Measurements from ENCODE around the gene SRSF12.
"Not testable (repeated sequence)": the region's sequence is repeated elsewhere in the genome, so short reads cannot be mapped to it uniquely, and the experiment has no call there.

The SRSF12 gene

GRCh38 chr6:89139509-89140346, 21.9 kb upstream of the SRSF12 start:
- H3K36me3 Mint-ChIP-seq, result peaks cover 6% of the 10 kb centered on the region
- DNase-seq (ENCODE audit: low spot score in 2 of 2), result peak in 1 of 2 donors; percentile 33
- H3K9me3 Mint-ChIP-seq, result no peaks in the 10 kb centered on the region
- H3K4me1 Mint-ChIP-seq, result peaks cover 12% of the 10 kb centered on the region
- ATAC-seq, result no peak
- H3K4me3 Mint-ChIP-seq, result no peak overlapping the region
- H3K27ac Mint-ChIP-seq, result no peak overlapping the region

GRCh38 chr6:89138173-89138572, 20.3 kb upstream of the SRSF12 start:
- ATAC-seq, result no peak
- no peak for DNase-seq (ENCODE audit: low spot score in 2 of 2)
- Mint-ChIP-seq H3K4me1 (no peaks in the 10 kb centered on the region), H3K27ac (no peak overlapping the region), H3K9me3 (no peaks in the 10 kb centered on the region), H3K36me3 (peaks cover 6% of the 10 kb centered on the region), H3K4me3 (no peak overlapping the region)

GRCh38 chr6:89134723-89135122, 16.9 kb upstream of the SRSF12 start:
- peak in 1 of 2 donors; percentile 26 for DNase-seq (ENCODE audit: low spot score in 2 of 2)
- H3K4me3 Mint-ChIP-seq, result no peak overlapping the region
- H3K36me3 Mint-ChIP-seq, result no peaks in the 10 kb centered on the region
- no peak overlapping the region for H3K27ac Mint-ChIP-seq
- no peaks in the 10 kb centered on the region for H3K9me3 Mint-ChIP-seq
- H3K4me1 Mint-ChIP-seq, result no peaks in the 10 kb centered on the region
- no peak for ATAC-seq

- no peak overlapping the region for H3K27ac Mint-ChIP-seq
- peaks cover under 1% of the 10 kb centered on the region for H3K9me3 Mint-ChIP-seq
- DNase-seq (ENCODE audit: low spot score in 2 of 2) (peak in 1 of 2 donors; percentile 32), ATAC-seq (no peak)
- H3K36me3 Mint-ChIP-seq, result no peaks in the 10 kb centered on the region
- H3K4me3 Mint-ChIP-seq, result no peak overlapping the region
- H3K4me1 Mint-ChIP-seq, result no peaks in the 10 kb centered on the region
These were observed 16.1 kb upstream of the SRSF12 start for GRCh38 chr6:89133981-89134380.

GRCh38 chr6:89132057-89132456, 14.2 kb upstream of the SRSF12 start:
- H3K4me1 Mint-ChIP-seq, result no peaks in the 10 kb centered on the region
- no peaks in the 10 kb centered on the region for H3K36me3 Mint-ChIP-seq
- no peak overlapping the region for H3K4me3 Mint-ChIP-seq
- H3K27ac Mint-ChIP-seq, result no peak overlapping the region
- ATAC-seq (no peak), DNase-seq (ENCODE audit: low spot score in 2 of 2) (peak in 1 of 2 donors; percentile 23)
- peaks cover 8% of the 10 kb centered on the region for H3K9me3 Mint-ChIP-seq

DNA sequence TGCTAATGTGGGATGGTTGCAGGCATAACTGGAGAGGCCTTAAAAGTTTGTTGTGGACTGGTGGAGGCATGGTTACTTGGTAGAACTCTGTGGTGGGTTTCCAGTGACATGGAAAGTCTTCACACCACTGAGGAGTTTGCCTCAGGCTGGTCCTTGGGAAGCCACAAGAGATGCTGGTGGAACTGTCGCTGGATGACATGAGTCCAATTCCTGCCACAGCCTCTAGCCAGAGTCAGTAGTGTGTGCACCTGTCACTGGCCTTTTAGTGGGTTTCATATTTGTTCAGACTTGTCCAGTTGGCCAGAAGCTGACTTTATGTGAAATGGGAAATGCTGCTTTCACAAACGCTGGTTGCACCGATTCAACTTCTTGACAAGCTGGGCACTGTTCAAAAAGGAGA, 13.7 kb upstream of the SRSF12 start:
- Mint-ChIP-seq H3K9me3 (peaks cover 8% of the 10 kb centered on the region), H3K27ac (no peak overlapping the region), H3K4me3 (no peak overlapping the region), H3K36me3 (no peaks in the 10 kb centered on the region), H3K4me1 (no peaks in the 10 kb centered on the region)
- ATAC-seq (no peak), DNase-seq (ENCODE audit: low spot score in 2 of 2) (peak in 1 of 2 donors; percentile 23)

DNA sequence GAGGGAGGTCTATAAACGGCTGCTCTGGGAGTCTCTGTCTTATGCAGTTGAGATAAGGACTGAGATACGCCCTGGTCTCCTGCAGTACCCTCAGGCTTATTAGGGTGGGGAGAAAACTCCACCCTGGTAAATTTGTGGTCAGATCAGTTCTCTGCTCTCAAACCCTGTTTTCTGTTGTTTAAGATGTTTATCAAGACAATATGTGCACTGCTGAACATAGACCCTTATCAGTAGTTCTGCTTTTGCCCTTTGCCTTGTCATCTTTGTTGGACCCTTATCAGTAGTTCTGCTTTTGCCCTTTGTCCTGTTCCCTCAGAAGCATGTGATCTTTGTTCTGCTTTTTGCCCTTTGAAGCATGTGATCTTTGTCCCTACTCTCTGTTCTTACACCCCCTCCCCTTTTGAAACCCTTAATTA, 10.4 kb upstream of the SRSF12 start:
- not testable (repeated sequence) for ATAC-seq; H3K36me3 Mint-ChIP-seq; H3K4me1 Mint-ChIP-seq; DNase-seq (ENCODE audit: low spot score in 2 of 2); H3K9me3 Mint-ChIP-seq; H3K4me3 Mint-ChIP-seq; H3K27ac Mint-ChIP-seq

GRCh38 chr6:89122625-89123024, 4.8 kb upstream of the SRSF12 start:
- H3K27ac Mint-ChIP-seq, result no peak overlapping the region
- DNase-seq (ENCODE audit: low spot score in 2 of 2), result no peak
- H3K4me1 Mint-ChIP-seq, result no peaks in the 10 kb centered on the region
- peaks cover 2% of the 10 kb centered on the region for H3K9me3 Mint-ChIP-seq
- no peak overlapping the region for H3K4me3 Mint-ChIP-seq
- no peaks in the 10 kb centered on the region for H3K36me3 Mint-ChIP-seq
- ATAC-seq, result no peak

GRCh38 chr6:89121934-89122333, 4.1 kb upstream of the SRSF12 start:
- Mint-ChIP-seq H3K36me3 (no peaks in the 10 kb centered on the region), H3K4me1 (peaks cover 4% of the 10 kb centered on the region), H3K9me3 (peaks cover 2% of the 10 kb centered on the region), H3K4me3 (no peak overlapping the region), H3K27ac (no peak overlapping the region)
- no peak for DNase-seq (ENCODE audit: low spot score in 2 of 2)
- ATAC-seq, result no peak

DNA sequence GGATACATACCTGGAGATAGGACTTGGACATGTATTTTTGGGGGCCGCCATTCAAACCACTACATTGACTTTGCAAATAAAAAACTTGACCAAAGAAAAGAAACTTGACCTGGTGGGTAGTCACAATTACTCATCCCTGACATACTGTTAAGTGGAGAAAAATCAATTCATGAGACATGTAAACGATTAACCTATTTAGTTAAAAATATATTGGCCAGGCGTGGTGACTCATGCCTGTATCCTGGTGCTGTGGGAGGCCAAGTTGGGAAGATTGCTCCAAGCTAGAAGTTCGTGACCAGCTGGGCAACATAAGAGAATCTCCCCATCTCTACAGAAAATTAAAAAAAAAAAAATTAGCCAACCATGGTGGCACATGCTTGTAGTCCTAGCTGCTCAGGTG, 2.5 kb upstream of the SRSF12 start:
- no peak overlapping the region for H3K4me3 Mint-ChIP-seq
- ATAC-seq, result no peak
- no peak overlapping the region for H3K27ac Mint-ChIP-seq
- DNase-seq (ENCODE audit: low spot score in 2 of 2), result no peak
- peaks cover 7% of the 10 kb centered on the region for H3K4me1 Mint-ChIP-seq
- peaks cover 2% of the 10 kb centered on the region for H3K9me3 Mint-ChIP-seq
- no peaks in the 10 kb centered on the region for H3K36me3 Mint-ChIP-seq

DNA sequence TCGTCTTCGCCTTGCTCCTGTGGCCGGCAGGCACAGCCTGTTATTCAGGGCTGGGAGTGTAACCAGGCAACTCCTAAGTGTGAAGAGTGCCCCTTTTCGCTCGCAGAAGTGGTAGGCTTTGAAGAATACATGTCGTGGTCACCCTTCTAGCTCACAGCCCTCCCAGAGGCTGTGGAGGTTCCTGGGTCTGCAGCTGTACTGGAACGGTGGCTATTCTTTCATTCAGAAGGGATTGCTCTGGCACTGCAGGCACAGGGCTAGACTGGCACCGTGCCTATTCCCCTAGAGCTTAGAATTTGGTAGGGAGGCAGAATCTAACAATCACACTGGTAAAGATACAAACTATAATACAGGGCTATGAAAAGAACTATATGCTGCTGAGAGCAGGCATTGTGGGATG, 1.1 kb upstream of the SRSF12 start:
- H3K36me3 Mint-ChIP-seq, result no peaks in the 10 kb centered on the region
- no peak for ATAC-seq
- H3K4me1 Mint-ChIP-seq, result peaks cover 7% of the 10 kb centered on the region
- peak overlapping the region; percentile 76 for H3K4me3 Mint-ChIP-seq
- H3K27ac Mint-ChIP-seq, result no peak overlapping the region
- DNase-seq (ENCODE audit: low spot score in 2 of 2), result no peak
- peaks cover 2% of the 10 kb centered on the region for H3K9me3 Mint-ChIP-seq

DNA sequence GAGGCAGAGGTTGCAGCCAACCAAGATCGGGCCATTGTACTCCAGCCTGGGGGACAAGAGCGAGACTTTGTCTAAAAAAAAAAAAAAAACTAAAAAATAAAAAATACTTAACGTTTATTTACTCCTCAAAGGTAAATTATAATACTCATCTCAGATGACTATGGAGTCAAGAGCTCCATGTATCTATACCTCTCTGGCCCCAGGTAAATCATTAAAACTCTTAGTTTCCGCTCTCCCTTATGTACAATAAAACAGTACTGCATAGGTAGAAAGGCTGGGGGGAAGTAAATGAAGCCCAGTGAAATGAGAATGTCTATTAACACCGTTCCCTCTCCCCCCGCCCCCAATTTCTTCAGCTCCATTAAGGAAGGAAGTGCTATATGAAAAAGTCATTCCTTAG, 1.2 kb downstream of the SRSF12 start:
- ATAC-seq, result no peak
- no peak overlapping the region for H3K27ac Mint-ChIP-seq
- H3K36me3 Mint-ChIP-seq, result no peaks in the 10 kb centered on the region
- DNase-seq (ENCODE audit: low spot score in 2 of 2), result no peak
- H3K4me3 Mint-ChIP-seq, result peak overlapping the region; percentile 76
- peaks cover 2% of the 10 kb centered on the region for H3K9me3 Mint-ChIP-seq
- peaks cover 7% of the 10 kb centered on the region for H3K4me1 Mint-ChIP-seq

DNA sequence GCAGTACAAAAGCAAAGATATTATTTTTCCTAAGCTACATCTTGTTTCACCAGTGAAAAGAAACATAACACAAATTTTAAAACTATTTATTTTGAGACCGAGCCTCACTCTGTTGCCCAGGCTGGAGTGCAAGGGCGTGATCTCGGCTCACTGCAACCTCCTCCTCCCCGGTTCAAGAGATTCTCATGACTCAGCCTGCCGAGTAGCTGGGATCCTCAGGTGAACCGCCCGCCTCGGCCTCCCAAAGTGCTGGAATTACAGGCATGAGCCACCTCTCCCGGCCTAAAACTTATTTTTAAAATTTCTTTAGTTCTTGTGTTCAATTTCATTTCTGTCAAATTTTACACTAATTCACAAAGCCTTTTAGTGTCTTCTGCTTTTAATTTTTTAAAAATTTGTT, 5.9 kb downstream of the SRSF12 start:
- peaks cover 3% of the 10 kb centered on the region for H3K4me1 Mint-ChIP-seq
- DNase-seq (ENCODE audit: low spot score in 2 of 2), result no peak
- ATAC-seq, result no peak
- H3K36me3 Mint-ChIP-seq, result no peaks in the 10 kb centered on the region
- no peak overlapping the region for H3K27ac Mint-ChIP-seq
- no peaks in the 10 kb centered on the region for H3K9me3 Mint-ChIP-seq
- H3K4me3 Mint-ChIP-seq, result no peak overlapping the region

DNA sequence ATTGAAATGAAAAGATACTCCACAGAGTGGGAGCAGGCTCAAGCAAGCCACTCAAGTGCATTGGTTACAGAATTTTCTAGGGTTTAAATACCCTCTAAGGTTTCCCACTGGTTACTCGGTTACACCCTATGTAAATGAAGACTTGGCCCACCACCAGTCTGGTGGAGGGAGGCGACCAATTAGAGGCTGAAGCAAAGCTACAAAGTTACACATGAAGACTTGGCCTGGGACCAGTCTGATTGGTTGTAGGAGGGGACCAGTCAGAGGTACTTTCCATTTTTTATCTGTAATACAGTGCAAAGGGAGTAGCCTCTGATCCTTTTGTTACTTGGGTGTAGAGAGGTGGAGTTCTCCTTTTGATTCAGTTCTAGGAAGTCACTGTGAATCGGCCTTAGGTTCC, 7.6 kb downstream of the SRSF12 start:
- no peaks in the 10 kb centered on the region for H3K4me1 Mint-ChIP-seq
- no peaks in the 10 kb centered on the region for H3K36me3 Mint-ChIP-seq
- no peak overlapping the region for H3K4me3 Mint-ChIP-seq
- no peak overlapping the region for H3K27ac Mint-ChIP-seq
- no peaks in the 10 kb centered on the region for H3K9me3 Mint-ChIP-seq
- ATAC-seq (no peak), DNase-seq (ENCODE audit: low spot score in 2 of 2) (no peak)

DNA sequence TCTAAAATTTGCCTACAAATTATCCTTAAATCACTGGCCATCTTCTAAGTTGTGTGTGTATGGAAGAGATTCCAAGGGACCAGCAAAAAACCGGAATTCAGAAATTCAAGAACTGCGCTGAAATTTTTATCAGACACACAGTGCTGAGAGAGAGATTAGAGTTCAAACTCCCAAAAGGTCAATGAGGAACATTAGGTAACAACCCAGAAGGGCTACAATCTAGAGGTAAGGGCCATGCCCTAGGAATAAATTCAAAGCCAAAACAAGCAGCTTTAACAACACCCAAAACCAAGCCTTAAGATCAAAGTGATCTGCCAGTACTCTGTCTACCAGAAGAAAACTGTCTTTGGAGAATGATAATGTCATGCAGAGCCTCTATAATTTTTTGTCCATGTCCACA, 17.8 kb downstream of the SRSF12 start:
- Mint-ChIP-seq H3K36me3 (no peaks in the 10 kb centered on the region), H3K4me3 (no peak overlapping the region)
- no peak for DNase-seq (ENCODE audit: low spot score in 2 of 2)

DNA sequence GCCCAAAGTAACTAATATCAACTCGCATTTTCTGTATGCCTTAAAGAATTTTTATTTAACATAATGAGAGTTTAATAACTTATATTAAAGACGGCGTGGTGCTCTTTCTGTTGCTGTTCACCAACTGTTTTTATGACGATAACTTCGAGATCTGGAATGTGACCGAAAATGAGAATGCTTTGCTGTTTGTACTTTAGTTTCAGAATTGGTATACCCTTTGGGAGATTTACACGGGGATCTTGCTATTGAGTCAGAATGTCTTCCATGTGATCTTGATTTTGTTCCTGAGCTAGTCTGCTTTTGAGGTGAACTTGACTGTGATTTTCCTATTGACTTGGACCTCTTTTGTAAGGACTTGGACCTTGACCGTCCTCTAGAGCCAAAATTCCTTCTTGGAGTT, 19.4 kb downstream of the SRSF12 start:
- DNase-seq (ENCODE audit: low spot score in 2 of 2) (no peak), ATAC-seq (peak; percentile 88)
- Mint-ChIP-seq H3K4me3 (no peak overlapping the region), H3K36me3 (no peaks in the 10 kb centered on the region), H3K4me1 (peaks cover 7% of the 10 kb centered on the region), H3K9me3 (no peaks in the 10 kb centered on the region), H3K27ac (no peak overlapping the region)

More for the DNA sequence above, 17.8 kb downstream of the SRSF12 start:
- Mint-ChIP-seq H3K4me1 (peaks cover 7% of the 10 kb centered on the region), H3K27ac (no peak overlapping the region), H3K9me3 (no peaks in the 10 kb centered on the region)
- no peak for ATAC-seq
